GM21360 (cell line): ENCODE results near the gene CASP4.

Experiments used
- ATAC-seq: cut with Tn5 transposase; IDR thresholded peaks from one replicate; pipeline ENCODE4 v1.9.1; 2021; ENCODE audit warnings: mild to moderate bottlenecking, moderate library complexity; ENCODE audit not compliant: unreplicated experiment

Gene CASP4

GRCh38 chr11:104895634-104896033, 72.7 kb downstream of the CASP4 start:
- ATAC-seq = no peak

GRCh38 chr11:104893876-104894275, 74.5 kb downstream of the CASP4 start:
- ATAC-seq = no peak
